HG02840 (cell line): ENCODE results near the gene MUC7.

ENCODE experiments used
- ATAC-seq: cut with Tn5 transposase; IDR thresholded peaks from one replicate; pipeline ENCODE4 v1.9.1; 2021; ENCODE audit warnings: mild to moderate bottlenecking, moderate library complexity, moderate number of reproducible peaks; ENCODE audit not compliant: unreplicated experiment, low FRiP score

MUC7 gene

GRCh38 chr4:70531981-70532380 lies 60.0 kb downstream of the MUC7 start:
- ATAC-seq, result no peak
